Measurements from ENCODE around the gene USP21.

Gene USP21

GRCh38 chr1:161190962-161191521, 31.7 kb downstream of the USP21 start:
- TF ChIP-seq, protein P1, sequence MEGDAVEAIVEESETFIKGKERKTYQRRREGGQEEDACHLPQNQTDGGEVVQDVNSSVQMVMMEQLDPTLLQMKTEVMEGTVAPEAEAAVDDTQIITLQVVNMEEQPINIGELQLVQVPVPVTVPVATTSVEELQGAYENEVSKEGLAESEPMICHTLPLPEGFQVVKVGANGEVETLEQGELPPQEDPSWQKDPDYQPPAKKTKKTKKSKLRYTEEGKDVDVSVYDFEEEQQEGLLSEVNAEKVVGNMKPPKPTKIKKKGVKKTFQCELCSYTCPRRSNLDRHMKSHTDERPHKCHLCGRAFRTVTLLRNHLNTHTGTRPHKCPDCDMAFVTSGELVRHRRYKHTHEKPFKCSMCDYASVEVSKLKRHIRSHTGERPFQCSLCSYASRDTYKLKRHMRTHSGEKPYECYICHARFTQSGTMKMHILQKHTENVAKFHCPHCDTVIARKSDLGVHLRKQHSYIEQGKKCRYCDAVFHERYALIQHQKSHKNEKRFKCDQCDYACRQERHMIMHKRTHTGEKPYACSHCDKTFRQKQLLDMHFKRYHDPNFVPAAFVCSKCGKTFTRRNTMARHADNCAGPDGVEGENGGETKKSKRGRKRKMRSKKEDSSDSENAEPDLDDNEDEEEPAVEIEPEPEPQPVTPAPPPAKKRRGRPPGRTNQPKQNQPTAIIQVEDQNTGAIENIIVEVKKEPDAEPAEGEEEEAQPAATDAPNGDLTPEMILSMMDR (IDR thresholded peaks at IDR 0.05; ENCODE audit: low read depth, low read length, missing control alignments), result no peak
- no peak overlapping the region for H3K4me3 ChIP-seq (ENCODE audit: low read depth, low read length)
- in situ Hi-C loops (cut with HindIII; ENCODE audit: low sequenced_read_pairs), result no loop called here
- no peak for DNase-seq (ENCODE audit: low read depth)

DNA sequence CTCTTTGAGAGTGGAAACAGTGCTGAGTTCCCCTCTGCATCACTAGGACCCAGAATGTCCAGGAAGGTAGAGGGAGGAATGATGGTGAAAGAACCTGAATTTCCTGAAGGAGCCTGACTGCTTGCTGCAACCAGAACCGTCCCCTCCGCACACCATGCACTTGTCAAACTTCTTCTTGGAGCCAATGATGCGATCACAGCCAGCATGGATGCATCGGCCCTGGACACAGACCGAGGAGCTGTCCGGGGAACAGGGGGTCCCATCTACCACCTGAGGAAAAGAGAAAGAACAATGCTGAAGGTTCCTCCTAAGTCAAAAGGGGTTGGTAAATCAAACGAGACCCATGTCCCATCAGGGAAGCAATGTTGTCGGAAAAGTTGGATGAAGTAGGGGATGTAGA, 32.7 kb downstream of the USP21 start:
- no peak for DNase-seq (ENCODE audit: low read depth)
- H3K4me3 ChIP-seq (ENCODE audit: low read depth, low read length), result no peak overlapping the region
- TF ChIP-seq, protein P1 (IDR thresholded peaks at IDR 0.05; ENCODE audit: low read depth, low read length, missing control alignments), result no peak
- in situ Hi-C loops (cut with HindIII; ENCODE audit: low sequenced_read_pairs), result no loop called here

DNA sequence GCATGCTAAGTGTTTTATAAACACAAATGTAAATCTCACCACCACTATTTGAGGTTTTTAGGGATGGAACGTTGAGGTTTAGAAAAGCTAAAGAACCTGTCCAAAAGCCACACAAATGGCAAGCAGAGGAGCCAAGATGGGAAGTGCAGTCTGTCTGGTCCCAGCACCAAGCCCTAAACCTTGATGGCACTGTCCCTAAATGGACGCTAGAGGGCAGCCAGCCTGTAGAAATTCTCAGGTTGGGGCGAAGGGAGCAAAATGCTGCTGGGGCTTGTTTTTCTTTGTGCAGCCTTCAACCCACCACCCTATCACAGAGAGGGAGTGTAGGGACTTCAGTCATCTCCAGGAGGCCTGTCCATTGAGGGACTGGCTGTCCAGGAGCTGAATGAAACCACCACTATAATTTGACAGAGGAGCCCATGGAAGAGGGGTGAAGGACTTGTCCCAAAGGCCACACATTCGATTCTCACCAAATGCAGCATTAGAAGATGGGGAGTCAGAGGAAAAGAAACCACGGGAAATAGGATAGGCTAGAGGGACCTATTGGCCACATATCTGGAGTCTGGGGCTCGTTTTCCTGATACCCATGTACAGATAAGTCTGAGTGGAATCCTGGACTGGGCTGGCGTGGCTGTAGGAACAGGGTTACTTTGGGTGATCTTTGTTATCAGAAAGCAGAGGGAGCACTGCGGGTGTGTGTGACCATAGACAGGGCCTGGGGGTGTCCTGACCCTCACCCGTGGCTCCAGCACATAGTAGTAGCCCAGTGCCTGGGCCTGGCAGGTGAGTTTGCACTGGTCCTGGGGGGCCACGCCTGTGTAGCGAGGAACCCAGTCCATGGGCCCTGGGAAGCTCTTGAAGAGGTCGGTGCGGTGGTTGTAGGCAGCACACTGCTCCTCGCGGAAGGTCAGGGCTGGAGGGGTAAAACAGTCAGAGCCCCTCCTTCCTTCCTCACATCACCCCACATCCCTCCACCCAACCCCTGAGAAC, 33.5 kb downstream of the USP21 start:
- H3K4me3 ChIP-seq (ENCODE audit: low read depth, low read length), result no peak overlapping the region
- in situ Hi-C loops (cut with HindIII; ENCODE audit: low sequenced_read_pairs), result no loop called here
- TF ChIP-seq, protein P1 (IDR thresholded peaks at IDR 0.05; ENCODE audit: low read depth, low read length, missing control alignments), result peak; percentile 93
- DNase-seq (ENCODE audit: low read depth), result peak; percentile 43

DNA sequence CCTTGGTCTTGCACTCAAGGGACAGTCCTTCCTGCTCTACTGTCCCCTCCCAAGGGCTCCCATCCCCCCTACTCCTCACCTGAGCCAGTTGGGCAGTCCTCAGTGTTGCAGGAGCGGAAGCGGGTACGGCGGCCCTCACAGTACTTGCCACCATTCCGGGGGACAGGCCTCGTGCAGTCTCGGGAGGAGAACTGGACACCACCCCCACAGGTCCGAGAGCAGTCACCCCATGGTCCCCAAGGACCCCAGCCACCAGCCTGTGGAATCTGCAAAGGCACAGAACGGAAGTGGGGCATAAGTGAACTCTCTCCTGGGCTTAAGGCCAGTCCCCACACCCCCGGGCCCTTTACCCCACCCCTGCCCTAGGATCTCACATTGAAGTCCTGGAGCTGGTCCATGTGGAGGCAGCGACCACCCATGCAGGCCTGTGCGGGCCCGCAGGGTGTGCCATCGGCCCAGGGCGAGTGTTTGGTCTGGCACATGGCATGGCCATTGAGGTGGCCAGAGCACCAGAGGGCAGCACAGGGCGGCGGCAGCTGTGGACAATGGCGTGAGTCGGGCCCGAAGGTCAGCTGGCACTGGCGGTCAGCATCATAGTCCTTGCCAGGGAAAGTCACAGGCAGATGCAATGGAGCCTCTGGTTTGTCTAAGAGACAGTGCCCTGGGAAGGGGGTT, 34.4 kb downstream of the USP21 start:
- H3K4me3 ChIP-seq (ENCODE audit: low read depth, low read length), result no peak overlapping the region
- no peak for DNase-seq (ENCODE audit: low read depth)
- TF ChIP-seq, protein P1 (IDR thresholded peaks at IDR 0.05; ENCODE audit: low read depth, low read length, missing control alignments), result no peak
- in situ Hi-C loops (cut with HindIII; ENCODE audit: low sequenced_read_pairs), result no loop called here

GRCh38 chr1:161195171-161195570, 35.9 kb downstream of the USP21 start:
- no peak for DNase-seq (ENCODE audit: low read depth)
- in situ Hi-C loops (cut with HindIII; ENCODE audit: low sequenced_read_pairs), result no loop called here
- no peak overlapping the region for H3K4me3 ChIP-seq (ENCODE audit: low read depth, low read length)
- TF ChIP-seq, protein P1 (IDR thresholded peaks at IDR 0.05; ENCODE audit: low read depth, low read length, missing control alignments), result no peak

DNA sequence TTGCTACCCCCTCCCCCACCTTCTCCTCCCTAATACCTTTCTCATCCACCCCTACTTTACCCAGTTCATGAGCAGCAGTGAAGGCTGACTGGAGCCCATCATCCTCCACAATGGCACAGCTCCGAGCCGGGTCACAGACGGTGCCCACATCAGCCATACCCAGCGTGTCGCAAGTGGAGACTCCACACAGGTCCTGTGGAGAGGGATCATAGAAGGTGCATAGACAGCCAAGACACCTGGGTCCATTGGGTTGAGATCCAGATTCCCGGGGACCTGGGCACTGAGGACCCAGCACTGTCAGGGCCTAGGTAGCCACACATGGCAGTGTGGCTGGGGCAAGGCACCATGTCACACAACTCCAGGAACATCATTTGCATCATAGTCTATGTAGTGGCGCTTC, 36.8 kb downstream of the USP21 start:
- in situ Hi-C loops (cut with HindIII; ENCODE audit: low sequenced_read_pairs), result no loop called here
- TF ChIP-seq, protein P1 (IDR thresholded peaks at IDR 0.05; ENCODE audit: low read depth, low read length, missing control alignments), result no peak
- no peak overlapping the region for H3K4me3 ChIP-seq (ENCODE audit: low read depth, low read length)
- DNase-seq (ENCODE audit: low read depth), result no peak
